Amniotic epithelial cell (primary cell): Measurements from ENCODE around the gene ACAP3.
"Not testable (repeated sequence)": the region's sequence is repeated elsewhere in the genome, so short reads cannot be mapped to it uniquely, and the experiment has no call there.

Experiments
- DNase-seq: peaks from one replicate; pipeline ENCODE4 v3.0.0-alpha.2; 2010; ENCODE audit warnings: low read depth

Gene ACAP3

DNA sequence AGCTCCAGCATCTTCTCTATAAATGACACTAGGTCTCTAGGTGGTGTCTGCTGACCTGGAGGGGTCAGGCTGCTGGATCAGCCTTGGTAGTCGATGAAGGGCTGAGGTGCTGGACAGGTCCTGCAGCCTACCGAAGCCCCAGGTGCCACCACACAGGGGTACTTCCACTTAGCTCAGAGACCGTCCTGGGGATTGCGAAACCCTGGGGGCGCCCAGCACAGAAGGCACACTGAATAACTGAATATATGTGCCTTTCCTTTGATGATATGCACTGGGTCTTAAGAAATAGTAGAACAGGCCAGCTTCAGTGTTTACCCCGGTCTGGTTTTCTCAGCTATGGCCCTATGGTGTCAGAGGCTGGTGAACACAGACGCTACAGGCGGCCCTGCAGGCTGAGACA, 45.0 kb downstream of the ACAP3 start:
- DNase-seq = no peak

DNA sequence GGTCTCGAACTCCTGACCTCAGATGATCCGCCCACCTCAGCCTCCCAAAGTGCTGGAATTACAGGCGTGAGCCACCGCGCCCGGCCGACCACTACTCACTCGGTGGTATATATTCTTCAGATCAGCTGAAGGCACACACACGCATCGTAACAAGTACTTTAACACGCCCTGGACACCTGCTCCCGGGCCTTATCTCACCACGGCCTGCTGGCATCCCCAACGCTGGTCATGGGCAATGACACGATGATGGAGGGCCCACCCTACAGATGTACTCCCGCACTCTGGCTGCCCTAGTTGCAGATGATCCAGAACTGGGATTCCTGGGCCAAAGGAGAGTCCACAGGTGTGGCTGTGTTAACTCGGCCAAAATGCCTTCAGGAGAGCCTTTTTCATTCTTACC, 45.7 kb downstream of the ACAP3 start:
- no peak for DNase-seq

DNA sequence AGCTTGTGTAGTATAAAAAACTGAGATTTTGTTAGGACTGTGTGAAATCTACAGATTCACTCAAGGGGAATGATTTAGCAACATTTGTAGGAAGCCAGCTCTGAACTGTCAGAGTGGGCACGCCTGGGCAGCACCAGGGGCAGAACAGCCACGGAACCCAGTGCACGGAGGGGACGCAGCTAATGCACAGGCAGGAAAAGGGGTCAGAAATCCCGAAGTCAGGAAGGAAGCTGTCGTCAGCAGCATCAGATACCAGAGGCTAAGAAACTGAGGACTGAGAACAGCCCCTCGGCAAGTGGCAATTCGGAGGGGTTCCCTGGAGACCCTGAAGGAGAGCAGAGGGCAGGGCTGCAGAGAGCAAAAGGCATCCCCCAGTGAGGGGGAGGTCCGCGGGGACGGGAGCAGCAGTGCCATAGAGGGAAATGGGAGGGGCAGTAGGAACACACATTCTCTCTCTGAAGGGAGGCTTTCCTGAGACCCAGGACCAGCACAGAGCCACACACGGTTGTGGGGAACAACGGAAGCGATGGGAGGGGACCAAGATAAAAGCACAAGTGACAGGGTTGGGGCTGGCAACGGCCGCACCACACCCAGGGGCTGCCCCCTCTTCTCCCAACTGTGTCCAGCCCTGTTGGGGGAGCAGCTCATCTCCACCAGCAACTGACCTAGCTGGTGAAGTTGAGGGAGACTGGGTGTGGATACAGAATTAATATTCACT, 46.7 kb downstream of the ACAP3 start:
- DNase-seq = no peak

DNA sequence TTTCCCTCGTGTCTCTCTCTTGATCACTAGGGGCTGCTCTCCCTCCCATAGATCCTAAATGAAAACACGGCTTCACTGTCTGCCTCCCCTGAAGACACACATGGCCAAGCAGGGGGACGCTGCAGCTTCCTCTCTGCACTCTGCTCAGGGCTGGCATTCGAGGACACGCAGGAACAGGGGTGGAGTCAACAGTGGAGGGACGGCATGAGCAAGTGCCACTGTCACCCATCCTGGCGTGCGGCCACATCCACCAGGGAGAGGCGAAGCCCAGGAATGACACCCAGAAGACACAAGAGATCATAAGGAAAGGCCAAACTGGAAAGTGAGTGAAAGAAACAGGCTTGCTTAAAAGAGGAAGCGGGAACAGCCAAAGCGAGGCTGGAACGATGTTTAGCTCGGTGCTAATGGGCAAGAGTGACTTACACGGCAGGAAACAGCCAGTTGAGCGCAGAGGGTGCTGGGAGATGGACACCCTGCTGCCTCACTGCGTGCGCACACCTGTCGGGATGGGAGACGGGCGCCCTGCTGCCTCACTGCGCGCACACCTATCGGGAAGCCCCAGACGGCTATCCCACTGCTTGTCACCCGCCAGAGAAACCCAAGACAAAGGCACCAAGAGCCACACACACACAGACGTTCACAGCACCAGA, 47.7 kb downstream of the ACAP3 start:
- no peak for DNase-seq

DNA sequence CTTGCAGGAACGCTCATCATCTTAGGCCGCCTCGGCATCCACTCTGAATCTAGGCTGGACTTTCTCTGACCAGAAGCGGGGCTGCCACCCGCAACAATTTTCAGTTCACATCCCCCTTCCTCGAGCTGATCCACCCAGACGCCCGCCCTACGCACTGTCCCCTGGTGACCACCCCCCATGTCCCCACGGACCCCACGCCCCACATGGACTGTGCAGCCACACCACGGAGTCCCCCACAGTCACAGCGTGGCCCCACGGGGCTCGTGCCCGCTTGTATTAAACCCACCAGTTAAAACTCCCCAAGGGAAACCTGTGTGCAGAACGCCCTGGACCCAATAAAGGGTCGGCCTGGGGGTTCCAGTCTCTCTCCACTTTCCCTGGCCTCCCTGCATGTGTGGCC, 48.2 kb downstream of the ACAP3 start:
- no peak for DNase-seq

DNA sequence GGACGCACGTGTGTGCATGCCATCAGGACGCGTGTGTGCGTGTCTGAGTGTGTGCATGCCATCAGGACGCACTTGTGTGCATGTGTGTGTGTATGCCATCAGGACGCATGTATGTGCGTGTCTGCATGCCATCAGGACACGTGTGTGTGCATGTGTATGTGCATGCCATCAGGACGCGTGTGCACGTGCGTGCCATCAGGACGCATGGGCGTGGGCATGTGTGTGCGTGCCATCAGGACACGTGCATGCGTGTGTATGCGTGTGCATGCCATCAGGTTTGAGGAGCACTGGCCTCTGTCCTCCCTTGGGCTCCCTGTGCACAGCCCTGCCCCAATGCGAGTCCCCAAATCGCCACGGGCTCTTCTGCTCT, 48.6 kb downstream of the ACAP3 start:
- DNase-seq = no peak

DNA sequence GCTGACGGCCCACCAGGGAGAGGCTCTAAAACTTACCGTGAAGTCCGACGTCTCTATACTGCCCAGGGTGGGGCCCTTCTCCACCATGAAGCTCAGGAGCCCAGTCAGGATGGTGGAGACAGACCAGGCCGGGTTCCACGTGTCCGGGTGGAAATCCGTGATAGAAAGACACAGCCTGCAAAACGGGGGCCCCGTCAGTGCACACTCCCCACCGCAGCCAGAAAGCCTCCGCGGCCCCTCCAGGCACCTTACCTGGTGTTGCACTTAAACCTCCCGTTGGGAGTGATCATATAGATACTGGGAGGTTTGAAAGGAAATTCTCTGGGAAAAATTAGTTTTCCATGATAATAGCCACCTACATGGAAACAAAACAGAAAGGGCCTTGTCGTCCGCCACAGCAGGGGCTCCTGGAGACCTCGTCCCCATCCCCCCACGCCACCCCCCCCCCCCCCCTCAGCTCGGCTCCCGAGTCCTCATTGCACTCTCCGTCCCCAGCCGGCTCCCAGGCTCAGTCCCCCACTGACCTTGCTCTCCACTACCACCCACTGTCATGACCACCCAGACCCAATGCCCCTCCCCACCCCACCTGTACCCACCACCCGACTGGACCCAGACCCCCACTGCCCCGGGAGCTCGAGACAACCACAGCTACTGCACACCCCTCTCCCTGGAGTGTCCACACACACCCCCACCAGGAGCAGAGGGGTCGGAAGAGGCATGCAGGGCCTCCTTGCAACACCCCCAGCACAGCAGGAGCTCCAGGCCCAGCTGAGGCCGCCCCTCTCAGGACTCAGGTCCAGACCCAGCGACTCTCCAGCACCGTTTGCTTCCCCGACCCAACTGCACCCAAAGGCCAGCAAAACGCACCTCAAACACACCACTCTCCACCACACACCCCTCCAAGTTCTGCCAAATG, 50.5 kb downstream of the ACAP3 start:
- DNase-seq = no peak

DNA sequence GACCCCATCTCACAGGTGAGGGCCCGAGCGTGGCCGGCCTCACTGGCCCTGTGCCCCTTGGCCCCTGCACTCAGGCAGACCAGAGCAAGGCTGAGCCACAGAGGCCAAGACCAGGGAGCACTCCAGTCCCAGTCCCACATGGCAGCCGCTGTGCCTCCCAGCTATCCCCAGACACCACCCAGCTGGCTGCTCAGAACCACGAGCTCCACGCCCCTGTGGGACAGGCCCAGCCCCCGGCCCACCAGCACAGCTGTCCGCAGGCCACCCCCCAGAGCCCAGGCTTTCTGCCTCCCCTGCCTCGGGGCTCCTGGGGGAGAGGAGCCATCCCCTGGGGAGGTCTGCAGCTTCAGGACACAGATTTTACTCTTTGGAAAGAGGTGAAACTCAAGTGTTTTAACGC, 52.1 kb downstream of the ACAP3 start:
- no peak for DNase-seq

DNA sequence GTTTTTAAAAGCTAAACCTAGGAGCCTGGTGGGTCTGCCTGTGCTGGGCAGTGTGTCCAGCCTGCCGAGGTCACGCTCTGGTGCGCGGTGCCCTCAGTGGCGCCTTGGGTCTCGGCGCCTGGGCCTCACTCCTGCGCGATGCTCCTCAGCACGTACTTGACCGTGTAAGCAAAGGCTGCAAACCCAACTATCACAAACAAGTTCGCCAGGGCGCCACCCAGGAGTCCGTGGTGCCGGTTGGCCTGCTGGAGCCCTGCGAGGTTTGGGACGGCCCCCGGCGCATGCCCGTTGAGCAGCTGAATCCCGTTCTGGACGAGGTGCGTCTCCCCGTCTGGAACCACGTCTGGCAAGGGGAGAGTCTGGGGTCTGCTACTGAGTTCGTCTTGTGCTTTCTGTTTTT, 52.7 kb downstream of the ACAP3 start:
- DNase-seq = peak; percentile 12

DNA sequence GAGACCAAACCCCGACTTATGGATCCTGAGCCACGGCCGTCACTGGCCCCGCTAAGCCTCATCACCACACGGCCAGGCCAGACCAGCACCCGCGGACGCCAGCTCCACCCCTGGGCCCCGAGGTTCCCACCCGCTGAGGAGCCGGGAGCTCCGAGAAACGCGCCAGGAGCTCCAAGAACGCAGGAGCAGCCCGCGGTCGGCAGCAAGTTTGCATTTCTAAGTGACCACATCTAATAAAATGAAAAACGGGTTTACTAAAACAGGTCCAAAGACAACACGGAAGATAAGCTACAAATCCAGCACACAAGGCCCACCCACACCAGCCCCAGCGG, 53.1 kb downstream of the ACAP3 start:
- peak; percentile 86 for DNase-seq

DNA sequence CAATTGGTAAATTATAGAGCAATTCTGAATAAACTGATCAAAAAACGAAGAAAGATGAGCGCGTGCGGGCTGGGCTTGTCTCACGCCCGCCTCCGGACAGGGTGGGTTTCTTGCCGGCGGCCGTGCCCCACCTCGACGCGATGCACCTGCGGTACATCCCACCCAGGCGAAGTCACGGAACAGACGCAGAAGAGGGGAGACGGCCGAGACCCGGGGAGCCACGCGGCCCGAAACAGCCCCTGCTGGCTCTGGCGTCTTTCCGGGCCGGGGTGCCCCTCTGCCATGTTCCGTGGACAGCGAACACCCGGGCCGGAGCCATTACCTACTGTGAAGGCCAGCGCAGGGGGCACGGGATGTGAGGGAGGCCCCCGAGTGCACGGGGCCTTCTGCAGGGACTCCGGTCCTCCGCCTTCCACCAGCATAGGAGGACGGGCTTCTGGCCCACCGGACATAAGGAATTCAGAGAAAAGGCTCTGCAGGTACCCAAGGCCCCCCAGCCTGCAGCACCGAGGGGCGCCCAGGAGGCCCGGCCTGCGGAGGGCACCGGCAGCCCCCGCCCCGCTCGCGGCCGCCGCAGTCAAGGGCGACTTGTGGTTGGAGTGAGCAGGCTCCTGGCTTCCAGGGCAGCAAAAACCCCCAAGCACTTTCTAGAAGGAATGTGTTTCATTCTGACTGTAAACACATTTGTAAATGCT, 53.6 kb downstream of the ACAP3 start:
- no peak for DNase-seq

DNA sequence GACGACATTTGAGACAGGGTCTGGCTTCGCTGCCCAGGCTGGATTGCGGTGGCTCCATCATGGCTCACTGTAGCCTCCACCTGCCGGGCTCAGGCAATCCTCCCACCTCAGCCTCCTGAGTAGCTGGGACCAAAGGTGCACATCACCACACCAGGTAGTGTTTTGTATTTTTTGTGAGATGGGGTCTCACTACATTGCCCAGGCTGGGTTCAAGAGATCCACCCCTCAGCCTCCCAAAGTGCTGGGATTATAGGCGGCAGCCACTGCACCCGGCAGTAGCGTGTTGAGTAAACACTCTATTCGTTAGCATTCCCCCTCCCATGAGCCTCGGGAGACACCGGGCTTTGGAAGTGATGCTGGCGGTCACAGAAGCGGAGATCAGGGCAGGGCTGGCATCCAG, 54.4 kb downstream of the ACAP3 start:
- DNase-seq = no peak

DNA sequence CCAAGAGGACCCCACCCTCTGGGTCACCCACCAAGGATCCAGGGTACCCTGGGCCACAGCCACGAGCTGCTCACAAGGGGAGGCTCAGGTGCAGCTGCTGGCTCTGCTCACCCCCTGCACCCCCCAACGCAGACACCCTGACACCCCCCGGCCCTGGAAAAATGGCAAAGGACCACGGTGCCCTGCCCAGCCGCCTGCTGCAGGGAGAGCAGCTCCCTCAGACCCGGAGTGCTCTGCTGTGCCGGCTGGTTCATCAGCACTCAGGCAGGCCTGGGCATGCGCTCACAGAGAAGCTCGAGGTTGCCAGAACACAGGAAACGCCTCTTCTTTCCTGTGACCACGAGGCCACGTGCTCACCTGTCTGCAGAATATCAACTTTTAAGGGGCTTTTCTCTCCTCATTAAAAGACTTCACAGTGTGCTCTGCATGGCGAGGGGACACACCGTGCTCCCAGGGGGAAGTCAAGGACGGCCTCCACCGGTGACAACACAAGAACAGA, 56.9 kb downstream of the ACAP3 start:
- no peak for DNase-seq

DNA sequence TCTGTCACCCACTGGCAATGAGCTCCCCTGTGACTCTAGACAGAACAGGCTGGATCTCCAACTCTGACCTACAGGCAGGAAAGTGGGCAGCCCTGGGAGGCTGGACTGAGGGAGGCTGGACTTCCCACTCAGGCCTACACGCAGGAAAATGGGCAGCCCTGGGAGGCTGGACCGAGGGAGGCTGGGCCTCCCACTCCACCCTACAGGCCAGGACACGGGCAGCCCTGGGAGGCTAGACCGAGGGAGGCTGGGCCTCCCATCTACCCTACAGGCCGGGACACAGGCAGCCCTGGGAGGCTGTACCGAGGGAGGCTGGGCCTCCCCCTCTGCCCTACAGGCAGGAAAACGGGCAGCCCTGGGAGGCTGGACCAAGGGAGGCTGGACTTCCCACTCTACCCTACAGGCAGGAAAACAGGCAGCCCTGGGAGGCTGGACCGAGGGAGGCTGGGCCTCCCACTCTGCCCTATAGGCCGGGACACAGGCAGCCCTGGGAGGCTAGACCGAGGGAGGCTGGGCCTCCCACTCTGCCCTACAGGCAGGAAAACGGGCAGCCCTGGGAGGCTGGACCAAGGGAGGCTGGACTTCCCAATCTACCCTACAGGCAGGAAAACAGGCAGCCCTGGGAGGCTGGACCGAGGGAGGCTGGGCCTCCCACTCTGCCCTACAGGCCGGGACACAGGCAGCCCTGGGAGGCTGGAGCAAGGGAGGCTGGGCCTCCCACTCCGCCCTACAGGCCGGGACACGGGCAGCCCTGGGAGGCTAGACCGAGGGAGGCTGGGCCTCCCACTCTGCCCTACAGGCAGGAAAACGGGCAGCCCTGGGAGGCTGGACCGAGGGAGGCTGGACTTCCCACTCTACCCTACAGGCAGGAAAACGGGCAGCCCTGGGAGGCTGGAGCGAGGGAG, 59.5 kb downstream of the ACAP3 start:
- DNase-seq = not testable (repeated sequence)

DNA sequence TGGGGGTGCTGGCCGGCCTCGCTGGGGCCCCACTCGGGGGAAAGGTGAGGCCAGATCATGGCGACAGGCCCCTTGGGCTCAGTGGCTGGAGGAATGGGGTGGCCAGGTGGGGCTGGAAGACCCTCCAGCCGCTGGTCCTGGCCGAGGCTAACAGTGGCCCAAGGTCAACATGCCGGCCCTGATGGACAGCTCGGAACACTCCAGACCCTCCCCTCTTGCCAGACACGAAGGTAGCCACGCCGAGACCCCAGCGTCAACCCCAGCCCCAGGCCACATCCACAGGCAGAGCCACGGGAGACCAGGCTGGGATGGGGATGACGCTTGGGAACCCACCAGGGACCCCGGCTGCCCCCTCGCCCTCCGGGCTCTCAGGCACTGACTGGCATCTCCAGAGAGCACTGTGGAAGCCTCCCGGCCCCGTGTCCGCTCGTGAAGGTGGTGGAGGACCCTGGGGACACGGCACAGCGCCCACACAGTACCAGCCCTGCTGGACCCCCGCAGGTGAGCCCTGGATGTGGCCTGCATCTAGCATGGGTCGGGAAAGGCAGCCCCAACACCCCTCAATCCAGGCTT, 60.3 kb downstream of the ACAP3 start:
- no peak for DNase-seq

DNA sequence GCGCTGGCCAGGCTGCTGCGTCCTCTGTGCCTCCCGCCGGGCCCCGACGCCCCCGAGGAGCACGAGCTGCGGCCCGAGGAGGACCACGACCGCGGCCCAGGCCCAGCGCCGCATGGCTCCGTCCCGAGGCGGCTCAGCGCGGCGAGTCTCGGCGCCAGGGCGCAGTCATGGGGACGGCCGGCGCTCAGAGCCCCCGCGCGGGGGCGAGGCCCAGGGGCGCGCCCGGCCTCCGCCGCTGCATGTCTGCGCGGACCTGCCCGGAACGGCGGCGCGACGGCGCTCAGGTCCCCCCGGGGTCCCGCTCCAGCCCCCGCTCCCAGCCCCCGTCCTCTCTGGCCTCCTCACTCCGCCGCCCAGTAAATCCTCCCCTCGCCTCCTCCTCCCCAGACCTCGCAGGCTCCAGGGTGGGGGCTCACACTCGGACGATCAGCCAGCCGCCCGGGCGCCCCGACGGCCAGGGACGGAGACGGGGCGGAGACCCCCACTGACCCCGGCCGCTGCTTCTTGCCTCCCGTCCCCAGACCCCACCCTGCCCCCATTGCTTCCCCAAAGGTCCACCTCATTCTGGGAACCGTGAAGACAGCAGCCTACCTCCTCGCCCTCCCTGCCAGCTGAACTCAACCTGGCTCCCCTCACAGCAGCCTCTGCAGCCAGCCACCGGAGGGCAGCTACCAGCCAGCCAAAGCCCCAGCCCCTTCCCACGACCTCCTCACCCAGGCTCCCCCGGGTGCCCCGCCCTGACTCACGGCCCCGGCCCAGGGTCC, 61.0 kb downstream of the ACAP3 start, which contains the start of gene C1QTNF12:
Gene C1QTNF12, minus strand, starts transcription at position 146 of the 764 bp plus-strand sequence. Its CDS starts 32 bp downstream, at position 114.
- no peak for DNase-seq

DNA sequence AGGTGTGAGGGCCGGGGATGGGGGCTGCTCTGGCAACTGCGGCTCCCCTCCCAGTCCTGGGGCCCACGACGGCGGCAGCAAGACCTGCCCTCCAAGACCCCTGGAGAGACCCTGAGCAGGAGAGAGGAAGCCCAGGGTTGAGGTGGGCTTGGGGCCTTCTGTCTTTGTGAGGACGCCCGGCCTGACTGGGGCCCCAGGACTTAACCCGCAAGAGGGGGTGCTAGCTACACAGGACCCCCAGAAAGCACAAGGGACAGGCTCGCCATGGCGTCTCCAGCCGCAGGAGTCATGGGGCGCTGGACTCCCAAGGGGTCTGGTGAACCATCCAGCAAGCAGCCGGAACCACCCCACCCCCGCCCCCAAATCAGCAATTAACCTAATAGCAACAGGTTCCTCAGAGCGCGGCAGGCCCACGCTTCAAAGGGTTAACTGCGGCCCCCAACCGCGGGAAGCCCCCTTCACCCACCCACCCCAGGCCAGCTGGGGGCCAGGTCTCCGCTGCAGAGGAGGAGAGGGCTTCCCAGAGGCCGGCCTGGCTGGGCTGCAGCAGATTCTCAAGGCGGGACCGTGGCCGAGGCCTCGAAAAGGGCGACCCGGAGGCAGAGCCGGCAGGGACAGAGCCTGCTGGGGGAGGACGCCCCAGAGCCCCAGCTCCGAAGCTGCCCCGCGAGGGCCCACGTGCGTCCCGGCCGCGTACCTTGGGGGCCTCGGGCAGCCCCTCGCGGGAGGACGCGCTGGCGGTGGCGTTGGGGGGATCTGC, 61.7 kb downstream of the ACAP3 start:
- DNase-seq = no peak

DNA sequence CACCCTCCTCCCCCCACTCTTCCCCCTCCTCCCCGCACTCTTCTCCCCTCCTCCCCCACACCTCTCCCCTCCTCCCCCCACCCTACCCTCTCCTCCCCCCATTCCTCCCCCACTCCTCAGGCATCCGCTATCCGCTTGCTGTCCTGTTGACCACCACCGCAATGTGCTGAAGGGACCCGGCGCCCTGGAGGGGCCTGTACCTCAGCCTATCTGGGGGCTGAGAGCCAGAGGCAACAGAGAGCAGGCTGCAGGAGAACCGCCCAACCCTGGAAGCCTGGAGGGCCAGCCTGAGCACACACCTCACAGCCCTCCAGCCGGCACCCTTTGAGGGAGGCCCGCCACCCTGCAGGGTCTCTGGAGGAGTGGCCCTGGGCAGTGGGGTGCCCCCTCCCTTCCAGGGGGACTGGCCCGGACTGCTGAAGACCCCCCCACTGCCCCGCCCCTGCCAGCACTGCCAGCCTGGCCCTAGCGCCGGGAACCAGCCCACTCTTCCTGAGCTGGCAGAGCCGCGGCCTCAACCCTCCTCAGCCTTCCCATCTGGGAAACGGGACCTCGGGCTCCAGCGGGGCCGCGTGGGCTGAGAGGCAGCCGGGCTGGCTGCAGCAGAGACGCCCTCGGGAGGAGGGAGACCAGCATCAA, 62.4 kb downstream of the ACAP3 start:
- DNase-seq = no peak
